NCI-H2029 (cell line): ENCODE results near the gene PMF1.
"Not testable (repeated sequence)": the region's sequence is repeated elsewhere in the genome, so short reads cannot be mapped to it uniquely, and the experiment has no call there.

Source experiments
- DNase-seq: peaks from one replicate; lab custom pipeline; 2025; lab: John Stamatoyannopoulos, UW

The PMF1 gene

DNA sequence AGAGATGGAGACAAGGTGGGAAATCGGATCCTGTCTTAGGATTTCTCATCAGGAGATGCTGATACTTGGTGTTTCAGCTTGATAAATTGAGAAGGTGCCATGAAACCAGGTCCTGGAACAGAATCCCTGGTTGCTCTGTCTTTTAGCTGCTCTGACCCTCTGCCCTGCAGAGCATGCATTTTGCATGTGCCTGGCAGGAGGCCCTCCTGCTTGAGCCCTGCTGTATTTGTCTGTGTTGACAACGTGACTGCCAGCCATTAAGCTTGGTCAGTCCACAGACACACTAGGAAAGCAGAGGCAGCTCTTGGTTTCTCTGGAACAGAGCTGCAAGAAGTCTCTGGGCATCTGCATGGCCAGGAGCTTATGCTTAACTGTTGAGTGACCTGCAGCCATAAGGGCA, 16.4 kb upstream of the PMF1 start:
- DNase-seq = no peak

GRCh38 chr1:156198831-156199349, 13.9 kb upstream of the PMF1 start:
- DNase-seq = no peak

DNA sequence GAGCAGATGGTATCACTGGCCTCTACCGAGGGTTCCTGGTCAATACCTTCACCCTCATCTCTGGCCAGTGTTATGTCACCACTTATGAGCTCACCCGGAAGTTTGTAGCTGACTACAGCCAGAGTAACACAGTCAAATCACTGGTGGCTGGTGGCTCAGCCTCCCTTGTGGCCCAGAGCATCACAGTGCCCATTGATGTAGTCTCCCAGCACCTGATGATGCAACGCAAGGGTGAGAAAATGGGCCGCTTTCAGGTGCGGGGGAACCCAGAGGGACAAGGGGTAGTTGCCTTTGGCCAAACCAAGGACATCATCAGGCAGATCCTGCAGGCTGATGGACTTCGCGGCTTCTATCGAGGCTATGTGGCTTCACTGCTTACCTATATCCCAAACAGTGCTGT, 12.8 kb upstream of the PMF1 start:
- DNase-seq = no peak

GRCh38 chr1:156203331-156203730, 9.5 kb upstream of the PMF1 start:
- no peak for DNase-seq

DNA sequence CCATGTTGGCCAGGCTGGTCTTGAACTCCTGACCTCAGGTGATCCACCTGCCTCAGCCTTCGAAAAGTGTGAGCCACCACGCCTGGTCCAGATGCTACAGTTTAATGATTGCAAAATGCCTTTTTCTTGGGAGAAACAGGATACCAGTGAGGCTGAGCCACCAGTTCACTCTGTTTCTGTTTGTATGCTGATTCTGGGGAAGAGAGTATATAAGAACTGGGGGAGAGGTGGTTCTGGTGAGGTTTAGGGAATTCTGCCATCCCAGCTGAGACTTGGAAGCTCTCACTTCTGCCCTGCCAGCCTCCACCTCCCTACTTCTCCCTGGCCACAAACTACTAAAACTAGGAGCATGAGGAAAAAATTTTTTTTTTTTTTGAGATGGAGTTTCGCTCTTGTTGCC, 8.1 kb upstream of the PMF1 start:
- DNase-seq = no peak

- DNase-seq = no peak
These were observed 1.6 kb upstream of the PMF1 start for GRCh38 chr1:156211243-156211642.

DNA sequence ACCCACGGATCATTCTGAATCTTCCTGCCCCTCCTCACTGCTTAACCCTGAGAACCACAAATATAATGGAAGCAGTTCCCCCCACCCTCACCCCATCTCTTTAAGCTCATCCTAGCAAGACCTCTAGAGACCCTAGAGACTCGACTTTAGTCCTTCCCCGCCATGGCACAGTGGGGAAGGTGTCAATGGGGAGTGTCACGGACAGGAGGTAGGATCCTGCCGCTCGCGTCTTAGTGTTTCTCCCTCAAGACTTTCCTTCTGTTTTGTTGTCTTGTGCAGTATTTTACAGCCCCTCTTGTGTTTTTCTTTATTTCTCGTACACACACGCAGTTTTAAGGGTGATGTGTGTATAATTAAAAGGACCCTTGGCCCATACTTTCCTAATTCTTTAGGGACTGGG, 677 bp upstream of the PMF1 start:
- no peak for DNase-seq

- DNase-seq = no peak
These were observed 798 bp downstream of the PMF1 start for GRCh38 chr1:156213644-156213966.

GRCh38 chr1:156214024-156214748, 1.4 kb downstream of the PMF1 start:
- no peak for DNase-seq

GRCh38 chr1:156216361-156217086, 3.7 kb downstream of the PMF1 start:
- not testable (repeated sequence) for DNase-seq

- DNase-seq = no peak
These were observed 5.1 kb downstream of the PMF1 start for GRCh38 chr1:156217871-156218270.

GRCh38 chr1:156220226-156220625, 7.4 kb downstream of the PMF1 start:
- no peak for DNase-seq

DNA sequence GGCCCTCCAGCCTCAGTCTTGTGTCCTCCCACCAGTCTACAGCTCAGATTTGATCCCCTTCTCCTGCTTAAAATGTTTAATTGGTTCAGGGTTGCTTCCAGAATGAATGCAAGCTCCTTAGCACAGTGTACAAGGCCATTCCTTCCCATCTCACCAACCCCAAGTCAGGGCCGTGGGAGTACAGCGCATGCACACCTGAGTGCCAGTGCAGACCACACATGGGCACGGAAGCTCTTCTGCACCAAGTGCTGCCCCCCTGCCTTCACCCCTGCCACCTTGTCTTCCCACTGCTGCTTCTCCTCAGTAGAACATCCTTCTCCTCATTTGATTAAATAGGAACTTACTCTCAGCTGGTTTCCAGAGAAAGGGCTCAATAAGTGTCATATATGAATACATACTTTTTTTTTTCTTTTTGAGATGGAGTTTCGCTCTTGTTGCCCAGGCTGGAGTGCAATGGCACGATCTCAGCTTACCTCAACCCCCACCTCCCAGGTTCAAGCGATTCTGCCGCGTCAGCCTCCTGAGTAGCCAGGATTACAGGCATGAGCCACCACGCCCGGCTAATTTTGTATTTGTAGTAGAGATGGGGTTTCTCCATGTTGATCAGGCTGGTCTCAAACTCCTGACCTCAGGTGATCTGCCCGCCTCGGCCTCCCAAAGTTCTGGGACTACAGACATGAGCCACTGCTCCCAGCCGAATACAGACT, 9.3 kb downstream of the PMF1 start:
- DNase-seq = no peak

- no peak for DNase-seq
These were observed 12.8 kb downstream of the PMF1 start for GRCh38 chr1:156225677-156226014.

DNA sequence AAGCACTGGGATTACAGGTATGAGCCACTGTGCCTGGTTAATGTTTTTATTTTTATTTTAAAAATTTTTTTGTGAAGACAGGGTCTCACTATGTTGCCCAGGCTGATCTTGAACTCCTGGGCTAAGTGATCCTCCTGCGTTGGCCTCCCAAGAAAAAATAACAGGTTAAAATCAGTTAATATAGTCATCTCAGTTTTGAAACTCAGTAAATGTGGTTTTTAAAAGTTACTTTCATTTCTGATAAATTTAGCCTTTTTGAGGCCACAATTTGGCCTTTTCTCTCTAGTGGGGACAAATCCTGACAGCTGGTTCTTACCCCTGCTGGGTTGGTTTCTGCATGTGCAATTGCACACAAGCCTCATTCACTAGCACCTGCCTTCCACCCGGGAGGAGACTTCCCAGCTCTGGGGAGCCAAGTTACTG, 13.3 kb downstream of the PMF1 start:
- no peak for DNase-seq

DNA sequence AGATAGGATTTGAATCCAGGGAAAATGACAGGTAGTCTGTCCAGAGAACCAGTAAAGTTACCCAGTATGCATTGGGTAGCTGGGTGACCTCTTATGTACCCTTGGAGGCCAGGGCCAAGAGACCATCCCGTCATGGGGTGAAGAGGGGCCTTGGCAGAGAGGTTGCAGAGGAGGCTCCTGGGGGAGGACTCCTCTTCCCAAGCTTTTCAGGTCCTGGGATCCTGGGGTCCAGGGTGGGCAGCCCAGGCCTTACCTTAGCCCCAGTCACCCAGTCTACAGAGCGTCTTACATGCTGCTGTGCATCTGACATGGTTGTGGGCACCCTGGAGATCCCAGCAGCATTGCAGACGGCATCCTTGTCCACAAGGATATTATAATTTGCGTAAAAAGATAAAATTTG, 14.0 kb downstream of the PMF1 start:
- no peak for DNase-seq

GRCh38 chr1:156228501-156228900, 15.7 kb downstream of the PMF1 start:
- DNase-seq = no peak

GRCh38 chr1:156229809-156230472, 17.1 kb downstream of the PMF1 start:
- DNase-seq = no peak

- no peak for DNase-seq
These were observed 17.6 kb downstream of the PMF1 start for GRCh38 chr1:156230473-156230837.

DNA sequence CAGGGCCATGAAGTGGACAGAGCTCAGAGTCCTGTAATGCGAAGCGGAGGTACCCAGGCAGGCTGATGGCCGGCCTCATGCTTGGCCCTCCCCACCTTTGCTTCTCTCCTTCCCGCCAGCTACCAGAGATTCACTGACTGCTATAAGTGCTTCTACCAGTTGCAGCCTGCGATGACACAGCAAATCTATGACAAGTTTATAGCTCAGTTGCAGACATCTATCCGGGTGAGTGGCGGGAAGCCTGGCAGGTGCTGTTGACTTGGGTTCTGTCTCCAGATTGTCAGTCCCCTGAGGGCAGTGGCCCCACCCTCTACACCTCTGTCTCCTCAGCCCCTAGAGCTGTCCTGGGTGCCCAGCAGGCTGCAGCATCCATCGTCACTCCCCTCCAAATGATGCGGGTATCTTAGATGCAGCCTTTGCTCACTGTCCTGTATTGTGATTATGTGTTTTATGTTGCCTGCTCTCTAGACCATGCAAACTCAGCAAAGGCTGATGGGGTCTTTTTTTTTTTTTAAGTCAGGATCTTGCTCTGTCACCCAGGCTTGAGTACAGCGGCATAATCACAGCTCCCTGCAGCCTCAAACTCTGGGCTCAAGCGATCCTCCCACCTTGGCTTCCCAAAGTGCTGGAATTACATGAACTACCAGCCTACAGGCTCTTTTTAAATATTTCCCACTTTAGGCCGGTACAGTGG, 19.5 kb downstream of the PMF1 start:
- DNase-seq = no peak

GRCh38 chr1:156233426-156234127, 20.8 kb downstream of the PMF1 start:
- DNase-seq = no peak
